GM13977 (cell line): ENCODE results near the gene MARCHF10.

Experiments
- DNase-seq: peaks from one replicate; pipeline ENCODE4 v3.0.0; 2012; ENCODE audit warnings: low spot score
- in situ Hi-C: fragments of 300-500 bp; cut with MboI; formaldehyde crosslinking; loops from one replicate; pipeline ENCODE4 v1.12.0; 2022; ENCODE audit warnings: low sequenced_read_pairs, low pct_unique_long_range_greater_than_20kb, mixed read lengths, inconsistent platforms; ENCODE audit not compliant: unreplicated experiment
- TF ChIP-seq, protein P1 (sequence below): IDR thresholded peaks from 2 replicates; pipeline ENCODE4 v1.5.1; 2012; ENCODE audit warnings: mild to moderate bottlenecking, control low read depth; ENCODE audit not compliant: insufficient read depth; ENCODE audit errors: extremely low read depth, missing control alignments

The MARCHF10 gene

DNA sequence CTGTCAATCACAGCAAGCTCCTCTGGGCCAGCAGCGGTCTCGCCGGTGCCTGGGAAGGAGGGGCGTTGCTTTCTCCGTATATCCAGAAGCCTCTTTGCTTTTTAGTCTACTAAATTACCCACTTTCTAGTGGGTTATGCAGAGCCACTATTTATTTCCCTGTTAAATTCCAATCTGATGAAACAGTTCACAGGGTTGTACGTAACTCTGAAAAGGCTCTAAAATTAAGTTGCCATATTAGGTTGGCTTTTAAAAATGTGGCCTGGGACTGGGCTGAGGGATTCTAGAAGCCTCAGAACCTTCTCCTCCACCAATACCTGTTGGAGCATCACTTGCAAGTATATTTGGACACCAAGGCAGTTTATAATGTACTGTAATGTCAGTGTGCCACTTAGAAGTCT is 27.2 kb downstream of the MARCHF10 start:
- DNase-seq: no peak
- TF ChIP-seq, protein P1, sequence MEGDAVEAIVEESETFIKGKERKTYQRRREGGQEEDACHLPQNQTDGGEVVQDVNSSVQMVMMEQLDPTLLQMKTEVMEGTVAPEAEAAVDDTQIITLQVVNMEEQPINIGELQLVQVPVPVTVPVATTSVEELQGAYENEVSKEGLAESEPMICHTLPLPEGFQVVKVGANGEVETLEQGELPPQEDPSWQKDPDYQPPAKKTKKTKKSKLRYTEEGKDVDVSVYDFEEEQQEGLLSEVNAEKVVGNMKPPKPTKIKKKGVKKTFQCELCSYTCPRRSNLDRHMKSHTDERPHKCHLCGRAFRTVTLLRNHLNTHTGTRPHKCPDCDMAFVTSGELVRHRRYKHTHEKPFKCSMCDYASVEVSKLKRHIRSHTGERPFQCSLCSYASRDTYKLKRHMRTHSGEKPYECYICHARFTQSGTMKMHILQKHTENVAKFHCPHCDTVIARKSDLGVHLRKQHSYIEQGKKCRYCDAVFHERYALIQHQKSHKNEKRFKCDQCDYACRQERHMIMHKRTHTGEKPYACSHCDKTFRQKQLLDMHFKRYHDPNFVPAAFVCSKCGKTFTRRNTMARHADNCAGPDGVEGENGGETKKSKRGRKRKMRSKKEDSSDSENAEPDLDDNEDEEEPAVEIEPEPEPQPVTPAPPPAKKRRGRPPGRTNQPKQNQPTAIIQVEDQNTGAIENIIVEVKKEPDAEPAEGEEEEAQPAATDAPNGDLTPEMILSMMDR: no peak
- in situ Hi-C loops: no loop called here

- no peak for DNase-seq
- TF ChIP-seq, protein P1: no peak
- in situ Hi-C loops: no loop called here
These were observed 27.8 kb downstream of the MARCHF10 start for GRCh38 chr17:62780269-62780668.

- TF ChIP-seq, protein P1: no peak
- no peak for DNase-seq
- in situ Hi-C loops: no loop called here
These were observed 29.0 kb downstream of the MARCHF10 start for GRCh38 chr17:62778990-62779681.

DNA sequence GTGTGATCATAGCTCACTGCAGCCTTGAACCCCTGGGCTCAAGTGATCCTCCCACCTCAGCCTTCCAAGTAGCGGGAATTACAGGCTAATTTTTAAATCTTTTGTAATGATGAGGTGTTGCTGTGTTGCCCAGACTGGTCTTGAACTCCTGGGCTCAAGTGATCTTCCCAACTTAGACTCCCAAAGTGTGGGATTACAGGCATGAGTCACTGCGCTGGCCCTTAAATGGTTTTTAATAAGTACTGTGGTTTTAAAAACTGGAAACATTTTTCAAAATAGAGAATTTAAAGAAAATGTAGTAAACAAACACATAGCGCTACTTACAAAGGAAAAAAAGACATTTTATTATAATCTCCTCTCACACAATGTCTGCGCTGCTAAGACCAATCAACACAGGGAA is 32.2 kb downstream of the MARCHF10 start:
- no peak for DNase-seq
- in situ Hi-C loops: no loop called here
- TF ChIP-seq, protein P1: no peak

GRCh38 chr17:62774338-62774737 is 33.8 kb downstream of the MARCHF10 start:
- no peak for DNase-seq
- in situ Hi-C loops: no loop called here
- TF ChIP-seq, protein P1: no peak

GRCh38 chr17:62767997-62768396 is 40.1 kb downstream of the MARCHF10 start:
- no peak for DNase-seq
- TF ChIP-seq, protein P1: no peak

DNA sequence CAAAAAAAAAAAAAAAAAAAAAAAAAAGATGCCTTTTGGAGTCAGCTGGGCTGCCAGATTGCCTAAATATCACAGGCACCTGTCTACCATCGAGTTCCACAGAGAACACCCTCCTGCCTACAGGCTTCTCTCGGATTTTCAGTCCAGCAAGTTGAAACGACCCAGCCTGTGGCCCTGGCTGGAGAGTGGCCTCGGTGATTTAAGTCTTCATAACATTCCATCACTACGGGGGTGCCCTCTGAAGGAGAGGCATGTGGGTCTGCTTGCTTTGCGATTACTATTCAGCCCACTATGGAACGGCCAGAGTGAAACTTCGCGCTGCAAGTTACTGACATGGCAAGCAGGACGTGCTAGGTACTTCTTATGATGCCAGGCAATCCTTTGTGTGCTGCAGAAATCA is 42.8 kb downstream of the MARCHF10 start:
- in situ Hi-C loops: no loop called here
- TF ChIP-seq, protein P1: no peak
- DNase-seq: no peak

More at GRCh38 chr17:62767997-62768396, 40.1 kb downstream of the MARCHF10 start:
- in situ Hi-C loops: no loop called here
